Nephron (organoid): ENCODE measurements around the gene LRIT3.

Source experiments
- H3K27ac Mint-ChIP-seq, 3 experiments: 2 replicates each; pipeline ENCODE4 v1.8.0; 2020; ENCODE audit warnings: mixed read lengths in 3 of 3, mild to moderate bottlenecking in 2 of 3, moderate library complexity in 1 of 3
- H3K27me3 Mint-ChIP-seq: 2 replicates; pipeline ENCODE4 v1.8.0; 2021; ENCODE audit warnings: low read depth, mild to moderate bottlenecking, moderate library complexity, mixed read lengths
- H3K36me3 Mint-ChIP-seq: 2 replicates; pipeline ENCODE4 v1.8.0; 2020; ENCODE audit warnings: low read depth, mixed read lengths
- H3K4me1 Mint-ChIP-seq: 2 replicates; pipeline ENCODE4 v1.8.0; 2020; ENCODE audit warnings: mixed read lengths
- H3K4me3 Mint-ChIP-seq, 3 experiments: 2 replicates each; pipeline ENCODE4 v1.8.0; 2020; ENCODE audit warnings: mild to moderate bottlenecking in 3 of 3, mixed read lengths in 3 of 3, moderate library complexity in 2 of 3
- H3K9me3 Mint-ChIP-seq: 2 replicates; pipeline ENCODE4 v1.8.0; 2020; ENCODE audit warnings: mixed read lengths
- CTCF ChIP-seq, 3 experiments: fragments of 200-600 bp; sonication (generic); IDR thresholded peaks; one replicate each; pipeline ENCODE4 v1.5.0; 2021; ENCODE audit warnings: antibody characterized with exemption in 3 of 3; ENCODE audit not compliant: unreplicated experiment in 3 of 3

Gene LRIT3

GRCh38 chr4:109816894-109817293, 31.0 kb upstream of the LRIT3 start:
- H3K4me1 Mint-ChIP-seq, result peaks cover 23% of the 10 kb centered on the region
- no peak for TF ChIP-seq CTCF (IDR thresholded peaks at IDR 0.05; ENCODE audit: unreplicated experiment in 3 of 3)
- no peaks in the 10 kb centered on the region for H3K9me3 Mint-ChIP-seq
- H3K27ac Mint-ChIP-seq, result peak overlapping the region in 1 of 3 experiments; percentile 5
- peak overlapping the region; percentile 95 to 99 (median 97) for H3K4me3 Mint-ChIP-seq
- no peaks in the 10 kb centered on the region for H3K27me3 Mint-ChIP-seq
- peaks cover 38% of the 10 kb centered on the region for H3K36me3 Mint-ChIP-seq

- Mint-ChIP-seq H3K4me3 (peak overlapping the region in 1 of 3 experiments; percentile 56), H3K27me3 (no peaks in the 10 kb centered on the region), H3K36me3 (peaks cover 47% of the 10 kb centered on the region), H3K9me3 (no peaks in the 10 kb centered on the region), H3K27ac (no peak overlapping the region), H3K4me1 (peaks cover 23% of the 10 kb centered on the region)
- no peak for TF ChIP-seq CTCF (IDR thresholded peaks at IDR 0.05; ENCODE audit: unreplicated experiment in 3 of 3)
Observed at GRCh38 chr4:109818268-109818667, 29.6 kb upstream of the LRIT3 start.

- peaks cover 19% of the 10 kb centered on the region for H3K4me1 Mint-ChIP-seq
- H3K27me3 Mint-ChIP-seq, result no peaks in the 10 kb centered on the region
- H3K4me3 Mint-ChIP-seq, result no peak overlapping the region
- peaks cover 59% of the 10 kb centered on the region for H3K36me3 Mint-ChIP-seq
- TF ChIP-seq CTCF (IDR thresholded peaks at IDR 0.05; ENCODE audit: unreplicated experiment in 3 of 3), result no peak
- no peaks in the 10 kb centered on the region for H3K9me3 Mint-ChIP-seq
- no peak overlapping the region for H3K27ac Mint-ChIP-seq
Observed at GRCh38 chr4:109820563-109820962, 27.3 kb upstream of the LRIT3 start.

GRCh38 chr4:109821185-109821584, 26.7 kb upstream of the LRIT3 start:
- H3K9me3 Mint-ChIP-seq, result no peaks in the 10 kb centered on the region
- TF ChIP-seq CTCF (IDR thresholded peaks at IDR 0.05; ENCODE audit: unreplicated experiment in 3 of 3), result no peak
- H3K27ac Mint-ChIP-seq, result no peak overlapping the region
- no peaks in the 10 kb centered on the region for H3K27me3 Mint-ChIP-seq
- H3K36me3 Mint-ChIP-seq, result peaks cover 59% of the 10 kb centered on the region
- peaks cover 12% of the 10 kb centered on the region for H3K4me1 Mint-ChIP-seq
- H3K4me3 Mint-ChIP-seq, result no peak overlapping the region

GRCh38 chr4:109826719-109827118, 21.2 kb upstream of the LRIT3 start:
- H3K9me3 Mint-ChIP-seq, result no peaks in the 10 kb centered on the region
- H3K27ac Mint-ChIP-seq, result no peak overlapping the region
- H3K36me3 Mint-ChIP-seq, result peaks cover 23% of the 10 kb centered on the region
- H3K4me1 Mint-ChIP-seq, result no peaks in the 10 kb centered on the region
- TF ChIP-seq CTCF (IDR thresholded peaks at IDR 0.05; ENCODE audit: unreplicated experiment in 3 of 3), result peak in 2 of 3 experiments; percentile 61 to 63
- H3K4me3 Mint-ChIP-seq, result no peak overlapping the region
- H3K27me3 Mint-ChIP-seq, result no peaks in the 10 kb centered on the region

- no peaks in the 10 kb centered on the region for H3K9me3 Mint-ChIP-seq
- no peaks in the 10 kb centered on the region for H3K27me3 Mint-ChIP-seq
- H3K27ac Mint-ChIP-seq, result no peak within 1 kb of the TSS
- no peak within 1 kb of the TSS for H3K4me3 Mint-ChIP-seq
- TF ChIP-seq CTCF (IDR thresholded peaks at IDR 0.05; ENCODE audit: unreplicated experiment in 3 of 3), result no peak
- no peaks in the 10 kb centered on the region for H3K4me1 Mint-ChIP-seq
- H3K36me3 Mint-ChIP-seq, result peaks cover 18% of the 10 kb centered on the region
Observed at GRCh38 chr4:109827672-109828071, 20.2 kb upstream of the LRIT3 start, which contains the start of gene RRH. Gene RRH, plus strand, starts transcription at chr4:109827972. Its CDS starts 56 bp downstream, at chr4:109828028.
